ENCODE data around the gene MYO3B. TPM values are rescaled to one million over a fixed set of nuclear protein-coding genes. Genes with fewer than 3 reads are reported as not detected.

MYO3B gene
- total RNA-seq, 1 experiment from 2014 or later, result 0.50 TPM

DNA sequence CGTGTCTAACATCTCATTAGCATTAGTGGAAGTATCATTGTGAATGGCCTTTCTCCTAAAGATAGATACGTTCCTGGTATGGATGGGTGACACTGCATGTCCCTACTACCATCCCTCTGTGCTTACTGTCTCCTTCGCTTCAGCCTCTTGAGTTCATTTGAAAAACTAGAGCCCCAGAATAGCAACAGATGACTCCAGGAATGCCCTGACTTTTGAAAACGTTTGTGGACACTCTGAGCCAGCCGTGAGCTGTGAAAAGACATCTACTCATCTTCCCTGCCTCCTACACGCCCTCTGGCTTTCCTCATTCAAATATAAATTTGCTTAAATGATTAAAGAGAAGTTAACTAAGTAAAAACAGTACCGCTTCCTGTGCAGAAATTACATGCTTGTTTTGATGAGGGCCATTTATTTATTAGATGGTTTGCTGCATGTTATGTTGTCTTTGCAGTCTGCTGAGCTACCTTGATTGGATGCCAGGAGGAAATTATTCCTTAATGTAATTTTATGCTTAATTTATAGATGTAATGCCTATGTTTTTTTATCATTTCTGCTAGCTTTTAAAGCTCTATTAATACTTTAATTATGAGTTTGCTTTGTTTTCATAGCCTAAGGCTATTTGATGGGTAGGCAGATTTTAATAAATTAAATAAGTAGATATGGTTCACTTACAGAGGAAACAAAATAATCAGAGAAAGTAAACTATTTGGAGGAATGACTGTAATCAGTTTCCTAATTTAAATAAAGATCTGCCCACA, 32.1 kb upstream of the MYO3B start (continued):
- TF ChIP-seq, protein P1, sequence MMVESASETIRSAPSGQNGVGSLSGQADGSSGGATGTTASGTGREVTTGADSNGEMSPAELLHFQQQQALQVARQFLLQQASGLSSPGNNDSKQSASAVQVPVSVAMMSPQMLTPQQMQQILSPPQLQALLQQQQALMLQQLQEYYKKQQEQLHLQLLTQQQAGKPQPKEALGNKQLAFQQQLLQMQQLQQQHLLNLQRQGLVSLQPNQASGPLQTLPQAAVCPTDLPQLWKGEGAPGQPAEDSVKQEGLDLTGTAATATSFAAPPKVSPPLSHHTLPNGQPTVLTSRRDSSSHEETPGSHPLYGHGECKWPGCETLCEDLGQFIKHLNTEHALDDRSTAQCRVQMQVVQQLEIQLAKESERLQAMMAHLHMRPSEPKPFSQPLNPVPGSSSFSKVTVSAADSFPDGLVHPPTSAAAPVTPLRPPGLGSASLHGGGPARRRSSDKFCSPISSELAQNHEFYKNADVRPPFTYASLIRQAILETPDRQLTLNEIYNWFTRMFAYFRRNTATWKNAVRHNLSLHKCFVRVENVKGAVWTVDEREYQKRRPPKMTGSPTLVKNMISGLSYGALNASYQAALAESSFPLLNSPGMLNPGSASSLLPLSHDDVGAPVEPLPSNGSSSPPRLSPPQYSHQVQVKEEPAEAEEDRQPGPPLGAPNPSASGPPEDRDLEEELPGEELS (CRISPR knock-in tag; IDR thresholded peaks at IDR 0.05), result no peak
- TF ChIP-seq GABPB1 (CRISPR knock-in tag; IDR thresholded peaks at IDR 0.05) (no peak), SMAD3 (CRISPR knock-in tag; IDR thresholded peaks at IDR 0.05; ENCODE audit: borderline replicate concordance) (no peak), TEAD4 (CRISPR knock-in tag; IDR thresholded peaks at IDR 0.05) (no peak), NFATC4 (CRISPR knock-in tag; IDR thresholded peaks at IDR 0.05) (no peak), GTF2I (CRISPR knock-in tag; conservative IDR thresholded peaks at IDR 0.05) (no peak), SOX15 (CRISPR knock-in tag; IDR thresholded peaks at IDR 0.05) (no peak), KAT7 (CRISPR knock-in tag; IDR thresholded peaks at IDR 0.05; ENCODE audit: borderline replicate concordance) (no peak), NFYB (CRISPR knock-in tag; conservative IDR thresholded peaks at IDR 0.05; ENCODE audit: low read depth) (no peak)
- TF ChIP-seq, protein P2, sequence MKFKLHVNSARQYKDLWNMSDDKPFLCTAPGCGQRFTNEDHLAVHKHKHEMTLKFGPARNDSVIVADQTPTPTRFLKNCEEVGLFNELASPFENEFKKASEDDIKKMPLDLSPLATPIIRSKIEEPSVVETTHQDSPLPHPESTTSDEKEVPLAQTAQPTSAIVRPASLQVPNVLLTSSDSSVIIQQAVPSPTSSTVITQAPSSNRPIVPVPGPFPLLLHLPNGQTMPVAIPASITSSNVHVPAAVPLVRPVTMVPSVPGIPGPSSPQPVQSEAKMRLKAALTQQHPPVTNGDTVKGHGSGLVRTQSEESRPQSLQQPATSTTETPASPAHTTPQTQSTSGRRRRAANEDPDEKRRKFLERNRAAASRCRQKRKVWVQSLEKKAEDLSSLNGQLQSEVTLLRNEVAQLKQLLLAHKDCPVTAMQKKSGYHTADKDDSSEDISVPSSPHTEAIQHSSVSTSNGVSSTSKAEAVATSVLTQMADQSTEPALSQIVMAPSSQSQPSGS (CRISPR knock-in tag; IDR thresholded peaks at IDR 0.05; ENCODE audit: borderline replicate concordance, low read depth), result no peak
- TF ChIP-seq, protein P3, sequence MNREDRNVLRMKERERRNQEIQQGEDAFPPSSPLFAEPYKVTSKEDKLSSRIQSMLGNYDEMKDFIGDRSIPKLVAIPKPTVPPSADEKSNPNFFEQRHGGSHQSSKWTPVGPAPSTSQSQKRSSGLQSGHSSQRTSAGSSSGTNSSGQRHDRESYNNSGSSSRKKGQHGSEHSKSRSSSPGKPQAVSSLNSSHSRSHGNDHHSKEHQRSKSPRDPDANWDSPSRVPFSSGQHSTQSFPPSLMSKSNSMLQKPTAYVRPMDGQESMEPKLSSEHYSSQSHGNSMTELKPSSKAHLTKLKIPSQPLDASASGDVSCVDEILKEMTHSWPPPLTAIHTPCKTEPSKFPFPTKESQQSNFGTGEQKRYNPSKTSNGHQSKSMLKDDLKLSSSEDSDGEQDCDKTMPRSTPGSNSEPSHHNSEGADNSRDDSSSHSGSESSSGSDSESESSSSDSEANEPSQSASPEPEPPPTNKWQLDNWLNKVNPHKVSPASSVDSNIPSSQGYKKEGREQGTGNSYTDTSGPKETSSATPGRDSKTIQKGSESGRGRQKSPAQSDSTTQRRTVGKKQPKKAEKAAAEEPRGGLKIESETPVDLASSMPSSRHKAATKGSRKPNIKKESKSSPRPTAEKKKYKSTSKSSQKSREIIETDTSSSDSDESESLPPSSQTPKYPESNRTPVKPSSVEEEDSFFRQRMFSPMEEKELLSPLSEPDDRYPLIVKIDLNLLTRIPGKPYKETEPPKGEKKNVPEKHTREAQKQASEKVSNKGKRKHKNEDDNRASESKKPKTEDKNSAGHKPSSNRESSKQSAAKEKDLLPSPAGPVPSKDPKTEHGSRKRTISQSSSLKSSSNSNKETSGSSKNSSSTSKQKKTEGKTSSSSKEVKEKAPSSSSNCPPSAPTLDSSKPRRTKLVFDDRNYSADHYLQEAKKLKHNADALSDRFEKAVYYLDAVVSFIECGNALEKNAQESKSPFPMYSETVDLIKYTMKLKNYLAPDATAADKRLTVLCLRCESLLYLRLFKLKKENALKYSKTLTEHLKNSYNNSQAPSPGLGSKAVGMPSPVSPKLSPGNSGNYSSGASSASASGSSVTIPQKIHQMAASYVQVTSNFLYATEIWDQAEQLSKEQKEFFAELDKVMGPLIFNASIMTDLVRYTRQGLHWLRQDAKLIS (CRISPR knock-in tag; IDR thresholded peaks at IDR 0.05; ENCODE audit: borderline replicate concordance), result no peak
- TF ChIP-seq, protein P4, sequence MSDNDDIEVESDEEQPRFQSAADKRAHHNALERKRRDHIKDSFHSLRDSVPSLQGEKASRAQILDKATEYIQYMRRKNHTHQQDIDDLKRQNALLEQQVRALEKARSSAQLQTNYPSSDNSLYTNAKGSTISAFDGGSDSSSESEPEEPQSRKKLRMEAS (CRISPR knock-in tag; IDR thresholded peaks at IDR 0.05), result no peak
- TF ChIP-seq, protein P5, sequence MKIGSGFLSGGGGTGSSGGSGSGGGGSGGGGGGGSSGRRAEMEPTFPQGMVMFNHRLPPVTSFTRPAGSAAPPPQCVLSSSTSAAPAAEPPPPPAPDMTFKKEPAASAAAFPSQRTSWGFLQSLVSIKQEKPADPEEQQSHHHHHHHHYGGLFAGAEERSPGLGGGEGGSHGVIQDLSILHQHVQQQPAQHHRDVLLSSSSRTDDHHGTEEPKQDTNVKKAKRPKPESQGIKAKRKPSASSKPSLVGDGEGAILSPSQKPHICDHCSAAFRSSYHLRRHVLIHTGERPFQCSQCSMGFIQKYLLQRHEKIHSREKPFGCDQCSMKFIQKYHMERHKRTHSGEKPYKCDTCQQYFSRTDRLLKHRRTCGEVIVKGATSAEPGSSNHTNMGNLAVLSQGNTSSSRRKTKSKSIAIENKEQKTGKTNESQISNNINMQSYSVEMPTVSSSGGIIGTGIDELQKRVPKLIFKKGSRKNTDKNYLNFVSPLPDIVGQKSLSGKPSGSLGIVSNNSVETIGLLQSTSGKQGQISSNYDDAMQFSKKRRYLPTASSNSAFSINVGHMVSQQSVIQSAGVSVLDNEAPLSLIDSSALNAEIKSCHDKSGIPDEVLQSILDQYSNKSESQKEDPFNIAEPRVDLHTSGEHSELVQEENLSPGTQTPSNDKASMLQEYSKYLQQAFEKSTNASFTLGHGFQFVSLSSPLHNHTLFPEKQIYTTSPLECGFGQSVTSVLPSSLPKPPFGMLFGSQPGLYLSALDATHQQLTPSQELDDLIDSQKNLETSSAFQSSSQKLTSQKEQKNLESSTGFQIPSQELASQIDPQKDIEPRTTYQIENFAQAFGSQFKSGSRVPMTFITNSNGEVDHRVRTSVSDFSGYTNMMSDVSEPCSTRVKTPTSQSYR (CRISPR knock-in tag; IDR thresholded peaks at IDR 0.05), result no peak

DNA sequence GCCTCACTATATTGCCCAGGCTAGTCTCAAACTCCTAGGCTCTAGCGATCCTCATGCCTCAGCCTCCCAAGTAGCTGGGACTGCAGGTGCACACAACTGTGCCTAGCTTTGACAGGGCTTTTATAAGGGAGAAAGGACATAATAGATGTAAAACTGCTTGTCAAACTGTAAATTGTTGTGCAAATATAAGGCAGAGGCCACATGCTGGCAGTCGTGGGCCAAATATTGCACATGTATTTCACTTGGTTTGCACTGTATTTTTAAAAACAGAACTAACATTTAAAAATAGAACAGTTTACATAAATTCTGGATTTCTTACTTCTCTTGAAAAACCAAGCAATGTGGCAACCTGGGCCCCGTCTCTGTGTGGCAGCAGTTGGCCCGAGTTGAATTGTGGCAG, 31.2 kb upstream of the MYO3B start:
- Mint-ChIP-seq H3K4me1 (peaks cover 10% of the 10 kb centered on the region), H3K27me3 (ENCODE audit: low read depth) (peaks cover 2% of the 10 kb centered on the region), H3K36me3 (peaks cover 18% of the 10 kb centered on the region), H3K4me3 (no peak overlapping the region), H3K27ac (no peak overlapping the region), H3K9me3 (peaks cover 17% of the 10 kb centered on the region)
- ChIA-PET CTCF (interaction anchor here (0.6 to 1.1 kb wide), 2 partner anchors 39 to 50 kb away, joined by 3 to 4 read pairs; no protein-coding TSS in a partner anchor), POLR2A (no interaction called here)
- ATAC-seq (no peak), DNase-seq (ENCODE audit: low spot score) (no peak)
- TF ChIP-seq, protein P6, sequence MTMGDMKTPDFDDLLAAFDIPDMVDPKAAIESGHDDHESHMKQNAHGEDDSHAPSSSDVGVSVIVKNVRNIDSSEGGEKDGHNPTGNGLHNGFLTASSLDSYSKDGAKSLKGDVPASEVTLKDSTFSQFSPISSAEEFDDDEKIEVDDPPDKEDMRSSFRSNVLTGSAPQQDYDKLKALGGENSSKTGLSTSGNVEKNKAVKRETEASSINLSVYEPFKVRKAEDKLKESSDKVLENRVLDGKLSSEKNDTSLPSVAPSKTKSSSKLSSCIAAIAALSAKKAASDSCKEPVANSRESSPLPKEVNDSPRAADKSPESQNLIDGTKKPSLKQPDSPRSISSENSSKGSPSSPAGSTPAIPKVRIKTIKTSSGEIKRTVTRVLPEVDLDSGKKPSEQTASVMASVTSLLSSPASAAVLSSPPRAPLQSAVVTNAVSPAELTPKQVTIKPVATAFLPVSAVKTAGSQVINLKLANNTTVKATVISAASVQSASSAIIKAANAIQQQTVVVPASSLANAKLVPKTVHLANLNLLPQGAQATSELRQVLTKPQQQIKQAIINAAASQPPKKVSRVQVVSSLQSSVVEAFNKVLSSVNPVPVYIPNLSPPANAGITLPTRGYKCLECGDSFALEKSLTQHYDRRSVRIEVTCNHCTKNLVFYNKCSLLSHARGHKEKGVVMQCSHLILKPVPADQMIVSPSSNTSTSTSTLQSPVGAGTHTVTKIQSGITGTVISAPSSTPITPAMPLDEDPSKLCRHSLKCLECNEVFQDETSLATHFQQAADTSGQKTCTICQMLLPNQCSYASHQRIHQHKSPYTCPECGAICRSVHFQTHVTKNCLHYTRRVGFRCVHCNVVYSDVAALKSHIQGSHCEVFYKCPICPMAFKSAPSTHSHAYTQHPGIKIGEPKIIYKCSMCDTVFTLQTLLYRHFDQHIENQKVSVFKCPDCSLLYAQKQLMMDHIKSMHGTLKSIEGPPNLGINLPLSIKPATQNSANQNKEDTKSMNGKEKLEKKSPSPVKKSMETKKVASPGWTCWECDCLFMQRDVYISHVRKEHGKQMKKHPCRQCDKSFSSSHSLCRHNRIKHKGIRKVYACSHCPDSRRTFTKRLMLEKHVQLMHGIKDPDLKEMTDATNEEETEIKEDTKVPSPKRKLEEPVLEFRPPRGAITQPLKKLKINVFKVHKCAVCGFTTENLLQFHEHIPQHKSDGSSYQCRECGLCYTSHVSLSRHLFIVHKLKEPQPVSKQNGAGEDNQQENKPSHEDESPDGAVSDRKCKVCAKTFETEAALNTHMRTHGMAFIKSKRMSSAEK (CRISPR knock-in tag; IDR thresholded peaks at IDR 0.05; ENCODE audit: borderline replicate concordance), result no peak
- 0 out of 2 replicates have a peak, but pooled peaks have one; percentile 31 for TF ChIP-seq ZNF121 (CRISPR knock-in tag; IDR thresholded peaks at IDR 0.05)
- TF ChIP-seq MXD4 (CRISPR knock-in tag; IDR thresholded peaks at IDR 0.05; ENCODE audit: borderline replicate concordance), result no peak
- no peak for TF ChIP-seq CBFB (CRISPR knock-in tag; IDR thresholded peaks at IDR 0.05; ENCODE audit: low read depth)

All from WTC11 (cell line).